Renal pelvis (tissue), 12 donors: ENCODE data around the gene TMEM145. TPM values are rescaled to one million over a fixed set of nuclear protein-coding genes. Genes with fewer than 3 reads are reported as not detected.
"Not testable (repeated sequence)": the region's sequence is repeated elsewhere in the genome, so short reads cannot be mapped to it uniquely, and the experiment has no call there.

Experiments
- DNase-seq: peaks from one replicate; pipeline ENCODE4 v3.0.0-alpha.2; 2013
- long read RNA-seq, 16 experiments: transcript quantifications; one replicate each; lab custom pipeline, GENCODE V29; 2026
- polyA plus RNA-seq, 3 donors: library from polyadenylated mRNA; unstranded; fragments of 120-200 nt; gene quantifications; one replicate each; pipeline ENCODE4 v1.2.1, GENCODE V29; 2013; ENCODE audit not compliant: insufficient read length in 3 of 3

Gene TMEM145
- 1 to 10 TPM in 2 of 3 donors, under 1 TPM in 1; 0.67 to 1.5 (median 1.1) TPM for polyA plus RNA-seq
- long read RNA-seq, donor 1, result 0 reads
- long read RNA-seq, donor 2, result 0 reads
- long read RNA-seq, donor 3, result 0 reads
- long read RNA-seq, donor 4, result 0 reads
- long read RNA-seq, donor 5, result 0 reads
- long read RNA-seq, donor 6, result 0 reads
- long read RNA-seq, donor 7, result 0 reads
- long read RNA-seq, donor 8, result 0 reads
- long read RNA-seq, donor 9, result 0 reads
- long read RNA-seq, donor 10, result 0 reads
- long read RNA-seq, donor 11, result 0 reads
- long read RNA-seq, donor 12, result 0 reads
- long read RNA-seq, donor 13, result 0 reads
- long read RNA-seq, donor 14, result 0 reads
- long read RNA-seq, donor 15, result 0 reads
- long read RNA-seq, donor 16, result 0 reads

DNA sequence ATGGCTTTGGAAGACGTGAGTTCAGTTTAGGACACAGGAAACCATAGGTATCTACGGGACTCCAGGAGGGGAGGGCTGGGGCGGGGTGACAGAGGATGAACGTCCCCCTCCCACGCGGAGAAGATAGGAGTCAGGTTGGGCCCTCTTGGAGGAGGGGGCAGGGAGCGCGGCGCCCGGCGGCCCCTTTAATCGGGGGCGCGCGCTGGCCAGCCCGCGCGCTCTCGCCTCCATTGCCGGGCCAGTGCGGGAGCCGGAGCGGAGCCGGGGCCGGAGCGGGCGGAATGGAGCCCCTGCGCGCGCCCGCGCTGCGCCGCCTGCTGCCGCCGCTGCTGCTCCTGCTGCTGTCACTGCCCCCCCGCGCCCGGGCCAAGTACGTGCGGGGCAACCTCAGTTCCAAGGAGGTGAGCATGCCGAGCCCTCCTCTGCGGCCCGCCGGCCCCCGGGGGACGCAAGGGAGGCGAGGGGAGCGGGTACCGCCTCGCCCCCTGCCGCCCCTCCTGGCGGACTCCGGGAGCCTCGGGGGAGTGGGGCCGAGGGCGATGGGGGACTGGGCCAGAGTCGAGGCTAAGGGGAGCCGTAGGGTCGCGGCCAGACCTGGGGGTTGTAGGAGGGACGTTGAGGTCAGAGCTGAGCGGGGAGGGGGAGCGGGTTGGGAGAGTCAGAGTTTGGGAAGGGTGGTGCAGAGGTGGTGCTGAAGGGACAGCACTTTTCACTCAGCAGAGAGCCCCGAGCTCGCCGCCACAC, at the start of gene TMEM145:
TMEM145 (plus strand) TSS at position 214 of the 744 bp plus-strand sequence; CDS start at position 282, 68 bp downstream.
- DNase-seq, result peak; percentile 56

GRCh38 chr19:42266105-42266504, 47.0 kb upstream of the TMEM145 start:
- DNase-seq, result not testable (repeated sequence)

DNA sequence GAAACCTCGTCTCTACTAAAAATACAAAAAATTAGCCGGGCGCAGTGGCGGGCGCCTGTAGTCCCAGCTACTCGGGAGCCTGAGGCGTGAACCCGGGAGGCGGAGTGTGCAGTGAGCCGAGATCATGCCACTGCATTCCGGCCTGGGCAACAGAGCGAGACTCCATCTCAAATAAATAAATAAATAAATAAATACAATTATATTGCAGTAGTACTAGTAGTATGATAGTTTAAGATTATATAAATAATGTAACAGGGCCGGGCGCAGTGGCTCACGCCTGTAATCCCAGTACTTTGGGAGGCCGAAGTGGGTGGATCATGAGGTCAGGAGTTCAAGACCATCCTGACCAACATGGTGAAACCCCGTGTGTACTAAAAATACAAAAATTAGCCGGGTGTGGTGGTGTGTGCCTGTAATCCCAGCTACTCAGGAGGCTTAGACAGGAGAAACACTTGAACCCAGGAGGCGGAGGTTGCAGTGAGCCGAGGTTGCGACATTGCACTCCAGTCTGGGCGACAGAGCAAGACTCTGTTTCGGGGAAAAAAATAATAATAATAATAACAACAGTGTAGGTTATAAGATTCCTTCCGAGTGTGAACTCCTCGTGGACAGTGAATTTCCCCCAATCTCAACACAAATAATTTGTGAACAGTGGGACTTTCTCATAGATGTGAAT, 46.0 kb upstream of the TMEM145 start:
- not testable (repeated sequence) for DNase-seq

GRCh38 chr19:42267644-42268141, 45.4 kb upstream of the TMEM145 start:
- no peak for DNase-seq

- DNase-seq, result peak; percentile 100
Measured at GRCh38 chr19:42268142-42268703, 44.9 kb upstream of the TMEM145 start.

- peak; percentile 100 for DNase-seq
Measured at GRCh38 chr19:42268704-42269477, 44.2 kb upstream of the TMEM145 start, which contains the start of gene CIC. Gene CIC, plus strand, starts transcription at chr19:42269252. Its CDS starts 2,532 bp downstream, at chr19:42271784.

DNA sequence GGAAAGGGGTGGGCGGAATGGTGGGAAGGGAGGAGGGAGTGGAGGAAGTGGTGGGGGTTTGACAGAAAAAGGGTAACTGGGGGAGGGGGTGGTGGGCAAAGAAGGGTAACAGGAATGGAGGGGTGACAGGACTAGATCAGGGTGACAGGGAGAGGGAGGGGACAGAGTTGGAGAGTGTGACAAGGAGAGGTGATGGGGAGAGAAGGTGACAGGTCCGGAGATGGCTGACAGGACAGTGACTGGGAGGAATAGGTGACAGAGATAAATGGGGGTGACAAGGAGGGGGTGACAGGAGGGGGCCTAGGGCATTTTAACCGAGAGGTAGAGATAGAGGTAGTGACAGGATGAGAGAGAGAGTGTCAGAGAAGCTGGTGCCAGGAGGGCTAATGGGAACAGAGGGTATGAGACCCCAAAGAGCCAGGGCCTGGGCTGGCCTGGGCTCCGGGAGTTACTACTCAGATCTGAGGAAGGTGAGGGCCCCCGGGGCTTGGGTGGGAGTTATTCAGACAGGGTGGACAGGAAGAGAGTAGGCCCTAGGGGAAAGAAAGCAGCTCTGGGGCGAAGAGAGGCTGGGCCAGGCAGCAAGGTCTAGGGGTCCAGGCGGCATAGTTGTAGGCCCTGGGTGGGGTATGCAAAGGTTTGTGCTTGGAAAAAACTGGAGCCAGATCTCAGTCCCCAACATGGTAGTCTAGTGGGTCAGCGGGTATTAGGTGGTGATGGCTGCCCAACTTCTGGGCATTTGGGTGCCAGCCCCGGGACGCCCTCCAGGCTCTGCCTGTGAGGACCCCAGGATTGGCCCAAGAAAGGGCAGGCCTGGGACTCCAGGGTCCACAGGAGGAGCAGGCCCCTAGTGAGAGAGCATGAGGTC, 43.4 kb upstream of the TMEM145 start:
- DNase-seq, result no peak

- no peak for DNase-seq
Measured at GRCh38 chr19:42270346-42271044, 42.6 kb upstream of the TMEM145 start.

DNA sequence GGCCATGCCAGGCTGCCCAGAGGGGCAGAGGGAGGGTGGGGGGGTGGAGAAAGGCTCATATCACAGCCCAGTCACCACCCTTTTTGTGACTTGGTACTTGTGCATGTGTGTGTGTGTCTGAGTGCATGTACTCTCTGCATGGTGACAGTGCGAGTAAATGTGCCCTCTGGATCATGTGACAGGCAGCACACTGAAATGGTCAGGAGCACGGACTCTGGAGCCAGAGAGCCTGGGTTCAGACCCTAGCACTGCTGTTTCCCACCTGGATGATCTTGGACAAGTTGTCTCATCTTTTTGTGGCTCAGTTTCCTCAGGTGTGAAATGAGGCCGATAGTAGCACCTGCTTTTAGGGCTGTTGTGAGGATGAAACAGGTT, 42.1 kb upstream of the TMEM145 start:
- no peak for DNase-seq

GRCh38 chr19:42271861-42272534, 41.1 kb upstream of the TMEM145 start:
- no peak for DNase-seq

DNA sequence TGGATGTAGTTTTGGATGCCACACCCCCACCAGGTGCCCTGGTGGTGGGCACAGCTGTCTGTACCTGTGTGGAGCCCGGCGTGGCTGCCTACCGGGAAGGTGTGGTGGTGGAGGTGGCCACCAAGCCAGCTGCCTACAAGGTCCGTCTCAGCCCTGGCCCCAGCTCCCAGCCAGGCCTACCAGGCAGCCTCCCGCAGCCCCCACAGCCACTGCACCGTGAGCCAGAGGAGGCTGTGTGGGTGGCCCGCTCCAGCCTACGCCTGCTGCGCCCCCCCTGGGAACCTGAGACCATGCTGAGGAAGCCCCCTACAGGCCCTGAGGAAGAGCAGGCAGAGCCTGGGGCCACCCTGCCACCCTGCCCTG, 40.6 kb upstream of the TMEM145 start:
- no peak for DNase-seq

GRCh38 chr19:42272989-42273406, 40.1 kb upstream of the TMEM145 start:
- no peak for DNase-seq

GRCh38 chr19:42273407-42274064, 39.6 kb upstream of the TMEM145 start:
- no peak for DNase-seq

GRCh38 chr19:42274065-42274682, 38.9 kb upstream of the TMEM145 start:
- no peak for DNase-seq

- DNase-seq, result no peak
Measured at GRCh38 chr19:42275103-42275502, 38.0 kb upstream of the TMEM145 start.

DNA sequence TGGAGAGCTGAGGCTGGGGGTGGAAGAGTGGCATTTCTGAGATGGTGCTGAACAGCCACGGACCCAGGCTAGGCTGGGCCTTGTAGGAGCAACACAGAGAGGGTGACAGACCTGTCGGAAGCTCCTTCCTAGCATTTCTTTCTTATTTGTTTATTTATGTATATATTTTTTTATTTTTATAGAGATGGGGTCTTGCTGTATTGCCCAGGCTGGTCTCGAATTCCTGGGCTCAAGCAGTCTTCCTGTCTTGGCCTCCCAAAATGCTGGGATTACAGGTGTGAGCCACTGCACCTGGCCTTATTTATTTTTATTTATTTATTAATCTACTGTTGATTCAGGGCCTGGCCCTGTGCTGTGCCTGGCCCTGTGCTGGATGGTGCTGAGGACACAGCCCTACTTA, 37.6 kb upstream of the TMEM145 start:
- no peak for DNase-seq

DNA sequence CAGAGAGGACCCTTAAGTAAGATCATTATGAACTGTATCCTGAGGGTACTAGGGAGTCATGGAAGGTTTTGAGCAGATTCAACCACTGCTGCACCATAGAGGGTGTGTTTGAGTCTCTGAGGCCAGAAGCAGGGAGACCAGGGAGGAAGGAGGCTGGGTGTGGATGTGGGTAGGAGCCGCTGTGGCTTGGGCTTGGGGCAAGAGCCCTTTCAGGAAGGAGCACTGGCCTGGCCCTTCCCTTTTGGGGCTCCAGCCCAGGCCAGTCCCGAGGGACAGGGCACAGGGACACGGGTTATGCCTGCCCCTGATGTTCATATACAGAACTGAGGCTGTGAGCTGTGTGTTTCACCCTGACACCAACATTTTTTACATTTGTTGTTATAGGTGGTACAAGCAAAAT, 36.8 kb upstream of the TMEM145 start:
- no peak for DNase-seq

- no peak for DNase-seq
Measured at GRCh38 chr19:42276821-42277220, 36.3 kb upstream of the TMEM145 start.
